PFSK-1 (cell line): Measurements from ENCODE around the gene HEXB.

Experiments used
- SIN3A ChIP-seq: IDR thresholded peaks from 2 replicates; pipeline ENCODE4 v1.6.1; 2012; ENCODE audit warnings: mild to moderate bottlenecking, low read length, moderate library complexity, borderline replicate concordance; ENCODE audit not compliant: insufficient read depth
- TAF1 ChIP-seq: IDR thresholded peaks from 2 replicates; pipeline ENCODE4 v1.6.1; 2012; ENCODE audit warnings: low read length, control low read depth, borderline replicate concordance; ENCODE audit not compliant: insufficient read depth
- TF ChIP-seq, protein P1 (sequence below), 2 experiments: IDR thresholded peaks; 2 replicates each; pipeline versions ENCODE4 v1.6.1 to v1.8.0; 2011 to 2012; ENCODE audit warnings: low read depth in 2 of 2, low read length in 2 of 2, control low read depth in 1 of 2, inconsistent platforms in 1 of 2, mild to moderate bottlenecking in 1 of 2, moderate library complexity in 1 of 2; ENCODE audit not compliant: insufficient read depth in 1 of 2

DNA sequence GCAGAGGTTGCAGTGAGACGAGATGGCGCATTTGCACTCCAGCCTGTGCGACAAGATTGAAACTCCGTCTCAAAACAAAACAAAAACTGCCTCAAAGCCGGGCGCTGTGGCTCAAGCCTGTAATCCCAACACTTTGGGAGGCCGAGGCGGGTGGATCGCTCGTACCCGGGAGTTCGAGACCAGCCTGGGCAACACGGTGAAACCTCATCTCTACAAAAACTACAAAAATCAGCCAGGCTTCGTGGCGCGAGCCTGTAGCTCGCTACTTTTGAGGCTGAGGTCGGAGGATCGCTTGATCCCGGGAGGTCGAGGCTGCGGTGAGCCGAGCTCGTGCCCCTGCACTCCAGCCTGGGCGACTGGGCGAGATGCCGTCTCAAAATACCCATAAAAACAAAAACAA lies 80.9 kb downstream of the HEXB start:
- TF ChIP-seq TAF1, result no peak
- TF ChIP-seq, protein P1, sequence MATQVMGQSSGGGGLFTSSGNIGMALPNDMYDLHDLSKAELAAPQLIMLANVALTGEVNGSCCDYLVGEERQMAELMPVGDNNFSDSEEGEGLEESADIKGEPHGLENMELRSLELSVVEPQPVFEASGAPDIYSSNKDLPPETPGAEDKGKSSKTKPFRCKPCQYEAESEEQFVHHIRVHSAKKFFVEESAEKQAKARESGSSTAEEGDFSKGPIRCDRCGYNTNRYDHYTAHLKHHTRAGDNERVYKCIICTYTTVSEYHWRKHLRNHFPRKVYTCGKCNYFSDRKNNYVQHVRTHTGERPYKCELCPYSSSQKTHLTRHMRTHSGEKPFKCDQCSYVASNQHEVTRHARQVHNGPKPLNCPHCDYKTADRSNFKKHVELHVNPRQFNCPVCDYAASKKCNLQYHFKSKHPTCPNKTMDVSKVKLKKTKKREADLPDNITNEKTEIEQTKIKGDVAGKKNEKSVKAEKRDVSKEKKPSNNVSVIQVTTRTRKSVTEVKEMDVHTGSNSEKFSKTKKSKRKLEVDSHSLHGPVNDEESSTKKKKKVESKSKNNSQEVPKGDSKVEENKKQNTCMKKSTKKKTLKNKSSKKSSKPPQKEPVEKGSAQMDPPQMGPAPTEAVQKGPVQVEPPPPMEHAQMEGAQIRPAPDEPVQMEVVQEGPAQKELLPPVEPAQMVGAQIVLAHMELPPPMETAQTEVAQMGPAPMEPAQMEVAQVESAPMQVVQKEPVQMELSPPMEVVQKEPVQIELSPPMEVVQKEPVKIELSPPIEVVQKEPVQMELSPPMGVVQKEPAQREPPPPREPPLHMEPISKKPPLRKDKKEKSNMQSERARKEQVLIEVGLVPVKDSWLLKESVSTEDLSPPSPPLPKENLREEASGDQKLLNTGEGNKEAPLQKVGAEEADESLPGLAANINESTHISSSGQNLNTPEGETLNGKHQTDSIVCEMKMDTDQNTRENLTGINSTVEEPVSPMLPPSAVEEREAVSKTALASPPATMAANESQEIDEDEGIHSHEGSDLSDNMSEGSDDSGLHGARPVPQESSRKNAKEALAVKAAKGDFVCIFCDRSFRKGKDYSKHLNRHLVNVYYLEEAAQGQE (IDR thresholded peaks at IDR 0.05; ENCODE audit: insufficient read depth in 1 of 2, low read depth in 2 of 2, low read length in 2 of 2), result no peak
- TF ChIP-seq SIN3A, result no peak
